Activated T-cell treated with anti-CD3 and anti-CD28 coated beads for 48 hours (primary cell): ENCODE results near the gene PMM2.
"Not testable (repeated sequence)": the region's sequence is repeated elsewhere in the genome, so short reads cannot be mapped to it uniquely, and the experiment has no call there.

Source experiments
- DNase-seq: peaks from one replicate; pipeline ENCODE4 v3.0.0-alpha.2; 2020; ENCODE audit warnings: low read depth

Gene PMM2

DNA sequence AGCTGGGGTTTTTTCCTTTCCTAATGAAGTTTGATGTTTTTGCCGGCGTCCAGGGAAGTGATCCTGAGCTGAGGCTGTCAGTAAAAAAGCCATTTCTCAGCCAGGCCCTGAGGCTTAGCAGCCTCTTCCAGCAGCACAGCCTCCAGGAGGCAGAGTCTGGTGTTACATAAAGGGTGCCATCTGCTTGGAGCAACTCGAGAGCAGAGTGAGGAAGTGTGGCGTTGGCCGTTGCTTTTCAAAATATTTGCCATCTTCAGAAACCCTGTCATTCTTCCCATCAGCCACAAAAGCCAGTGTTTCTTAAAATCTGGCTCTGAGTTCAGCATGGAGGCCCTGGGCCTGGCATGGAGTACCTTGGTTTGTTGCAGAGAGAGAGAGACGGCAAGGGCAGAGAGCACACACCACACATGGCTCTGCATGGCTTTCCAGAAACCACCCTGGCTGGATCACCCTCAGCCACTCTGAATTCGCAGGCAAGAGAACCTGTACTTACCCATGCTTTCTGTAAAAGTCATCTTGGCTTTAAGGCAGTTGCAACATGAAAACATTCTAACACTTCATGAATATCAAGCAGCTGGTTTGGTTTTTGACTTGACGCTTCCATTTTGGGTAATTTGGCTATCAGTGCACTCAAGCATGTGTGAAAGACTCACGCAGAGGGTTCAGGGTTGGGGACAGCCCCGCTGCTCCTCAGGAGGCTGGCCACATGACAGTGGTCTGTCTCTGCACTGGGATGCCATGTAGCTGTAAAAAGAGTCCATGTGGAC, 21.0 kb downstream of the PMM2 start:
- no peak for DNase-seq

DNA sequence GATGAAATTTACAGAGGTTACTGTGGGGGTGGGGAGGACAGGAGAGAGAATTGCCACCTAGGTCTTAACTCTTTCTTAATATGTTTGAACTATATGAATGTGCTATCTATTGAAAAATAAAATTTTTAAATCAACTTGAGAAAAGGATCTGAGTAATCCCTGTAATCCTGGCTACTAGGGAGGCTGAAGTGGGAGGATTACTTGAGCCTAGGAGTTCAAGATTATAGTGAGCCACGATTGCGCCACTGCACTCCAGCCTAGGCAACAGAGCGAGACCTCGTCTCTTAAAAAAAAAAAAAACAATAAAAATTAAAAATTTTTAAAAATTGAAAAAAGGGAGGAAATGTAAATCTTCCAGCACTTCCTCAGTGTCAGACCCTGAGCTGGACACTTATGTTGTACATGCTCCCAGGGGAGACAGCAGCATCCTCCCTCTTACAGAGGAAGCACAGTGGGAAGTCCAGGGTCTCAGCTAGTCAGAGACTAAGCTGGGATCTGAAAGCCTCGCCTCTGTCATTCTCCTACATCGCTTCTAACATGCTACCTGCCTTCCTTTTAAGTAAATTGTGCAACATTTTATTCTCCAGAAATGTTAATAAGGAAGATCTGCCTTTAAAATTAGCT, 21.9 kb downstream of the PMM2 start:
- DNase-seq: no peak

DNA sequence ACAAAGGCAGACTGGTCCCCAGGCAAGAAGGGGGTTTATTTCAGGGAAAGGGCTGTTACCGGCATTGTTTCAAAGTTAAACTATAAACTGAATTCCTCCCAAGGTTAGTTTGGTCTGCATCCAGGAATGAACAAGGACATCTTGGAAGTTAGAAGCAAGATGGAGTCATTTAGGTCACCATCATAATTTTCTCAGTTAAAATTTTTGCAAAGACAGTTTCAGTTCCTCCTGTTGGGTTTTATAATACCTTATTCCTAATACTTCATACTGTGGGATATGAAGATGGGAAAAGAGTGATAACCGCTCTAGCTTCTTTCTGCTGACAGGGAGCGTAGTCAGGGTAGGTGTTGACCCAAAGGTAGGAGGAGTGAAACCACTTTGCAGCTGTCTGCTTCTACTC, 24.8 kb downstream of the PMM2 start:
- DNase-seq: no peak

DNA sequence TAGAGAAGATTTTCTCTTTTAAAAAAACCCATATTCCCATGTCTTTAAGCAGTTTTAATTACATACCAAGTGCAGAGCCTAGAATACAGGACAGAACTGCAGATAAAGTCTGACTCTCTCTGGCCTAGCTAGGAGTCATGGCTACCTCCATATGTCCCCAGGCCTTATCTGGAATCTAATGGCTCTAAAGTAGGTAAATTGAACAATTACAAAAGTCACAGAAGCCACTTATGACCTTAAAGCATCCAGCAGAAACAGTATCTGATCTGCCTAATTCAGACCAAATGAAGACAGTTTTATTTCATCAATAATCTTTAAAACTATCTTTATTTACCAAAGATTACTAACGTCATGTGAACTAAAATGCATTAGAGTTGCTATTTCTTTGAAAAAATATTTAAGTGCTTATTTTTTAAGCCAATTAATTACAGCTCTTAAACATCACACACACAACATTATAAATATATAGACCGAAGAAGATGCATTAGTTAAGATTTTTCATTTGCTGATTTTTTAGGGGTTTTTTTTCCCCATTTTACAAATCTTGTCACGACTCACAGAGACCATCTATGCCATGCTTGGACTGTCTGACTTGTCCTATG, 28.7 kb downstream of the PMM2 start:
- DNase-seq: no peak

DNA sequence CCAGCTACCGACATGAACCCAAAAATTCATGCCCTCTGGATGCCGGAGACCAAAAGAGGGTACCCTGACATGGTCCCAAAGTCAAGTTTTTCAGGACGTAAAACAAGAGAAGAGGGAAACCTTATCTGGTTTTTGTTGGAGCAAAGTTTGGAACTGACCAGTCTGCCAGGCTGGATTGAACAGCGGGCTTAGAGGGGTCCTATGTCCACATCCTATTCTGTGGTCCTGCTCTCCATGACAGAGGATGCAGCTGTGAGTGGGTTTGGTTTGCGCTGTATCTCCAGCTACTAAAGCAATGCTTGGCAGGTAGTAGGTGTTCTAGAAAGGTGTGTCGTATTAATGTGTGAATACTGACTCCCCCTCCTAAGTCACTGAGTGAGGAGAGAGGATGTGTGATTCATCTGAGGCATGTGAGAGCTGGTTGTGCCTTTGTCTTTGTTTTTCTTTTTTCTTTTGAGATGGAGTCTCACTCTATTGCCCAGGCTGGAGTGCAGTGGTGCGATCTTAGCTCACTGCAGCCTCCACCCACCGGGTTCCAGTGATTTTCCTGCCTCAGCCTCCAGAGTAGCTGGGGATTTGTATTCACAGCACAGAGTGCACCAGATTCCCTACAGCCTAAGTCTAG, 31.0 kb downstream of the PMM2 start:
- DNase-seq: no peak

DNA sequence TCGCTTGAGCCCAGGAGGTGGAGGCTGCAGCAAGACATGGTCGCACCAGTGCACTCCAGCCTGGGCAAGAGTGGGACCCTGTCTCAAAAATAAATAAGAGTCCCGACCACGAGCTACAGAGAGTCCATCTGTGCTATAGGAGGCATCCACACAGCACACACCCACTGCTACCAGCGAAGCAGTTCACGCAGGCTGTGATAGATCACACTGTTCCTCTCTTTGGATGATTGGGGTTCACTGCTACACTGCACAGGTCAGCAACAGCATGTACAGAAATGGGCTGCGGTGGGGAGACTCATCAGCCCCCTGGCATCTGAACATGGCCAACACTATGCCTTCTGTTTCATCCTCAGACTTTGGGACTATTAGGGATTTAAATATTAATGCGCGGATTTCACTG, 33.8 kb downstream of the PMM2 start:
- no peak for DNase-seq

DNA sequence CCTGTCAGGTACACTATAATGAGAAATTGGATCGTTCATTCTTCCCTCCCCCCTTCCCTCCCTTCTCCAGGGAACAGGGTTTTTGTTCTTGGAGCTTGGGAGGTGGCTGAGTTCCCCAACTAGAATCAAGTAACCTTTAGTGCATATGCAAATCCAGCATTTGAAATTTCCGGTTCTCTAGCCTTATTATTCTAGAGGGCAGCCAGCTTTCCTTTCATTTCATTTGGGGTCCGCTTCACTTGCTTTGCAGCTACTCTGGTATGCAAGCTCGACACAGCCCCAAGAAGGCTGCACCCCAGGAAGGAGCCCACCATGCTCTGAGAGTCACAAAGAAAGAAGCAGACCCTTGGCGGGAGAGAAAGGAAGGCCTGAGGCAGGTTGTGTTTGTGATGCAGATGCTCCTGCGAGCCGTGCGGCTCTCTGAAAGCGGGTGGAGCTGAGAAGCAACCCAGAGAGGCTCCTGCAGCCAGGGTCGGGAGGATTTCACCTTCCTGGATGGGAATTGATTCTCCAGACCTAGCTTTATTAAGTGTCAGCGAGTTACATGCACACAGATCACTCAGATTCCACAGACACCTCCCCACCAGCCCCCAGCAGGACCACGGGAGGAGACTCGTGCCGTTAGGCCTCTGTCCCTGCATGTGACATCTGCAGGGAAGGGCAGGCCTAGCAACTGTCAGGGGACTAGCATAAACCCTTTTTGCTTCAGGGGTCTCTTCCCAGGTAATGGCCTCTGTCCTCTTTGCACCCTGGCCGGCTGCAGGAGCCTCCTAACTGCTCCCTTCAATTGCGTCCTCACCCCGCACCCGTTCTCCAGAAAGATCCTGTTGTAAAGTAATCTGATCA, 34.5 kb downstream of the PMM2 start:
- no peak for DNase-seq

DNA sequence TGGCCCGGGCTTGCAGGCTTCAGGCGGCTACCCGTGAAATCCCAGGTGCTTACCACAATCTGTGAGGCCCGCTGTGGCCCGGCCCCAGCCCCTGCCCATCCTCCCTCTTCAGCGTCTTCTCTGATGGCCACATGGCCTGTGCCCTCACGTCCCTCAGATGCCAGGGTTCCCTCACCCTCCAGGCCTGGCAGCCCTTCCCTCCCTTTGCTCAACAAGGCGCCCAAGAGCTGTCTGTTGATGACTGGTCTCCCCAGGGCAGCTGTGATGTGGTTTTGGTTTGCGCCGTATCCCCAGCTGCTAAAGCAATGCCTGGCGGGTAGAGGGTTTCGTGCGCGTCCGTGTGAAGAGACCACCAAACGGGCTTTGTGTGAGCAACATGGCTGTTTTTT, 35.1 kb downstream of the PMM2 start:
- DNase-seq: no peak

DNA sequence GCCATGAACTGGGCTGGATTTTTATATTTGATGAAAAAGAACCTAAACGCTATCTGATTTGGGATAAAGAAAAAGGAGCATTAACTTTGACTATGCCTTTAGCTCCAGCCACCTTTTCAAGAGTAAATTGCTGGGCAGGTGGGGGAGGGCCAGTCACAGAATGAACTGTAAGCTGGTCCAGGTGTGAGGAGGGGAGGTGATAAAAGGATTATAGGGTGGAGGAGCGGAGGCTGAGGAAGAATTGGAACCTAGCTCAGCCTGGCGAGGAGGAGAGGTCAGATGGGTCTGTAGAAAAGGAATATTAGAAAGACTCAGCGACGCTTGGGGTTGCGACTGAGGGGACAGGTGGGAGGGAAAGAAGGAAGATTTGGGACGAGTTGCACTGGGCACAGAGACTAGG, 39.2 kb downstream of the PMM2 start:
- not testable (repeated sequence) for DNase-seq

DNA sequence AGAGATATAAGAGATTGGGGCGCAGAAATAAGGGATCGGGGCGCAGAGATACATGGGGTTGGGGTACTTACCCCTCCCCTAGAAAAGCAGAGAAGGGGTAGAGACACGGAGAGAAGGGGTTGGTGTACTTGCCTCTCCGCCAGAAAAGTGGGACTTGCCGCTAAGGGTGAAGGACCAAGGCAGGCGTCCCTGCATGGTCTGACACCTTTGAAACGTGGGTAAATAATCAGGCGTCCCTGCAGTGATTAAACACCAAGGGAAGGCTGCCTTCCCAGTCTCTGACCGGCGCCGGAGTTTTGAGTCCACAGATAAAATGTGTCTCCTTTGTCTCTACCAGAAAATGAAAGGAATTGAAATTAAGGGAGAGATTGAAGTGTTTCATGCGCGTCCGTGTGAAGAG, 40.0 kb downstream of the PMM2 start:
- DNase-seq: not testable (repeated sequence)

DNA sequence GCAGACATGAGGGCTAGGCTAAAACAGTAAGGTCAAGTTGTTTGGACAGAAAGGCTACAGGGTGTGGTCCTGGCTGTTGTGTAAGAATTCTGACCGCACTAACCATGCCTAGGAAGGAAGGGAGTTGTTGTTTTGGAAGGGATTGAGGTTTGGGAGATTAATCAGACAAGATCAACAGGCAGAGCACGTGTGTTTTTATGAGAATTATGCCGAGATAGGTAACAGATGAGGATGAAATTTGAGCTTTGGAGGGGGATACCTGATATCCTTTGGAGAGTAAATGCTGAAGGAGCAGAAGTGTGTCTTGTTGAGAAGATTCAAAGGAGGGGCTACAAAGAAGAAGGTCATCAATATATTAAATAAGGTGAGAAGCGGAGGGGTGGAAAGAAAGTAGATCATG, 44.4 kb downstream of the PMM2 start:
- DNase-seq: not testable (repeated sequence)

DNA sequence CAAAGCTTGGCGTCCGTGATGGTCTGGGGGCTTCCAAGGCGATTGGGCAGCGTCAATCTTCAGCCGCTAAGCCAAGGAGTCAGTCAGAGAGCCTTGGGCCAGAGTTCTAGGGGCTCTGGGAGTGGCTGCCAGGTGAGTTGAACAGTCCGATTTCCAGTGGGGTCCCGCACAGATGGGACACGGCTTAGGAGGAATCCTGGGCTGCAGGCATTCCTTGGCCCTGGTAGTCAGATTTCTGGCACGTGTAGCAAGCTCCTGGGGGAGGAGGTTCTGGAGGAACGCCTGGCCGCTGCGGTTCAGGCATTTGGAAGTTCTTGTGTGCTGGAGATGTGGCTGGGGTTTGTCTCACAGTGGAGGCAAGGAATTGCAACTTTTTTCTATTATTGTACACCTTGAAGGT, 45.7 kb downstream of the PMM2 start:
- DNase-seq: not testable (repeated sequence)

DNA sequence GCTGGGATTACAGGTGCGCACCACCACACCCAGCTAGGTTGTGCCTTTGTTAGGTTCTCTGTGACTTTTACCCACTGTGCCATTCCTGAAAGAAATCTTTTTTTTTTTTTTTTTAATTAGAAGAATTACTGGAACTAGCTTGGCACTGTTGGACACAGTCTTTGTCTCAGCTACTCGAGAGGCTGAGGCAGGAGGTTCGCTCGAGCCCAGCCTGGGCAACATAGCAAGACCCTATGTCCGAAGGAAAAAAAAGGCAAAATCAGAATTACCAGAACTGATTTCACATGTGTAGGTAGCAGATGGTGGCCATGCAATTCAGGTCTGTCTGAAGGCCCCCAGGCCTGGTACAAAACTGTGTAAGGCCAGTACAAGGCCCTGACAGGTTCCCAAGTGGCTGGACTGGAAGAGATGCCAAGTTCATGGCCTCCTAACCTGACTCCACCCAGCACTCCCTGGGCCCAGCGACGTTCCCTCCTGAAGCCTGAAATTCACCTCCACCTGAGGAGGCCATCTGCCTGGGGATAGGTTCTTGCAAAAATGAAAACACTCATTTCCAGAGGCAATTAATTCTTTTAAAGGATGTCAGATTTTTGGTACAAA, 48.2 kb downstream of the PMM2 start:
- no peak for DNase-seq

DNA sequence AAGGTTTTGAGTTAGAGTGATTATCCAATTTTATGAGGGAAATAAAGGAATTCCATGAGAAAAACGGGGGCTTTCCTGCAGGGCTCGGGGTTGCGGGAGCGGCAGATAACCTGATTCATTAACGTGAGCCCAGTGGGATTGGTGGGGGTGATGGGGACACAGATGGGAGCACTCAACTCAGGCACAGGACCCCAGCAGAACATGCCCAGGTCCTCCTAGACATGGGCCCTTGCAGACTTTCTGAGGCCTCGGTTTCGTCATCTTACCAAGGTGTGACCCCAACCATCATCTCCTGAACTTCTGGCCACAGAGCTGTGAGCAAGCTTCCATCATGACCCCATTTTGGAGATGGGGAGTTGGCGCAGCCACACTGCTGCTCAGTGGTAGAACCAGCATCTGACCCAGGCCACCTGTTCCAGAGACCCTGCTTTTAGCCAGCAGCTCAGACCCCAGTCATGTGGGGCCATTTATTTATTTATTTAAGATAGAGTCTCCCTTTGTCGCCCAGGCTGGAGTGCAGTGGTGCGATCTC, 48.8 kb downstream of the PMM2 start:
- no peak for DNase-seq

DNA sequence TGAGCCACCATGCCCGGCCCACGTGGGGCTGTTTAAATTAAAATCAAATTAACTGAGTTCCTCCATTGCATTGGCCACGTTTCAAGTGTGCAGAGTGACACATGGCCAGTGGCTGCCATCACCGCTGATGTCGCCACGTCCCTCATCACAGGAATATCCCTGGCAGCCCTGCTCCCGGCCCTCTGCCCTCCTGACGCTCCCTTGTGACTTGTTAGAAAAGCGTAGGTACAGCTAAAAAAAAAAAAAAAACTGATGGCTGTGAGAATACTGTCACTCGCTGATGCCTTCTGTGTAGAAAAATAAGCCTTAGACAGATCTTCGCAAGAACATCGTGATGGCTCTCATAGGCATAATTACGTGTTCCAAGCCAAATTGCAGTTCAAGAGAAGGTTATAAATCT, 49.5 kb downstream of the PMM2 start:
- DNase-seq: no peak

DNA sequence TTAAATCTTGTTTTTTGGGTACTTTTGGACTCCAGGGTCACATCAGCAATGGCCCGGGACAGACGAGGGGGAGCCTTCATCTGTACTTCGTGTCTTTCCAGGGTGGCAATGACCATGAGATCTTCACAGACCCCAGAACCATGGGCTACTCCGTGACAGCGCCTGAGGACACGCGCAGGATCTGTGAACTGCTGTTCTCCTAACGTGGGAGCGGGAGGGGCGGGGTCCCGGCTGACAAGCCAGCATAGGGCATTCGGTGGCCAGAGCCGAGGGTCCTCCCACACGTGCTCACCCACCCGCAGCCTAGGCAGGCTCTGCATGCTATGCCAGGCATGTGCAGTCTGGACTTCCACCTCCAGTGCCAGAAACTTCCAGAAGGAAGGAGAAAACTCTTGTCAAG, 50.0 kb downstream of the PMM2 start:
- DNase-seq: no peak

DNA sequence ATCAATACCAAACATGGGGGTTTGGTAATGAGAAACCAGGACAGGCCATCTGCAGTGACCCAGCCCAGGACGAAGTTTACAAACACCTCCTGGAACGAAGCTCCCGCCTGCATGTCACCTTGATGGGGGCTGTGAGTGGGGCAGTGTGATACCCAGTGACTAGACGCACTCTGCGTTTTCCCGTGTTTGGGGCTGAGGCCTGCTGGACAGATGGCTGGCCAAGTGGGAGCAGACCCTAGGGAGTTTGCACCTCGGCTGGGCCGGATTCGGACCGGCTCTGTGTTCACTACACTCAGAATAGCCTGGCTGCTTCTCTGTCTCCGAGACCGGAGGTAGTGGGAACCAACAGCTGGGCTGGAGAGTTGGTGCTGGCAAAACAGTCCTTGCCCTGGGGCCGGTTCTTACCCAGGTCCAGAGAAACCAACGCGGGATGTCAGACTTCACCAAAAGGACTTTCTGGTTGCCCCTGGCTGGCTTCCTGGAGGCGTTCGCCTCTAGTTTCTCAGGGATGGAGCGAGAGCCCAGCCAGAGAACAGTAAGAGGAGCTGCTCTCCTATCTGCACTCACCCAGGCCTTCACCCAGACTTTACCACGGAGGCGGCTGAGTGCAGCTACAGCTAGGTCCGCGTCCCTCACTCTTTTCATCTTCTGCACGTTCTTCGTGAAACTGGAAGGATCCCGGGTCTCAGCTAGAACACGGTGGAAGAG, 50.7 kb downstream of the PMM2 start:
- no peak for DNase-seq

DNA sequence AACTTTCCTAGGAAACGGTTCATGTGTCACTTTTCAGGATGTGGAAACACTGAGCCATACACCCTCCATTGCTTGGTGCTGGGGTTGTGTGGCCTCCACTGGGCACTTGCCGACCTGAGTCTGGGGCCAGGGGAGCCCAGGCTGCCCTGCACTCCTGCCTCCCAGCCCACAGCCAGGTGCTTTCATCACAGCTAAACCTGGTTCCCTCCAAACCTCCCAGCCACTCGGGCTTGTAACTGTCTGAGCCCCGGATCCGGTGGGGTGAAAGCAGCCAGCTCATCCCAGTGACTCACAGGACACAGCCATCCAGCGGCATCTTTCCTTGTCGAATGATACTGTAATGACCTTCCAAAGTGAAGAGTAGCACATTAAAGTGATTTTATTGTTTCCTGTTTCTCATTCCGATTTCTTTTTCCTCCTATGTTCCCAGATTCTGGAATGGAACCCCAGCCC, 51.3 kb downstream of the PMM2 start:
- no peak for DNase-seq

DNA sequence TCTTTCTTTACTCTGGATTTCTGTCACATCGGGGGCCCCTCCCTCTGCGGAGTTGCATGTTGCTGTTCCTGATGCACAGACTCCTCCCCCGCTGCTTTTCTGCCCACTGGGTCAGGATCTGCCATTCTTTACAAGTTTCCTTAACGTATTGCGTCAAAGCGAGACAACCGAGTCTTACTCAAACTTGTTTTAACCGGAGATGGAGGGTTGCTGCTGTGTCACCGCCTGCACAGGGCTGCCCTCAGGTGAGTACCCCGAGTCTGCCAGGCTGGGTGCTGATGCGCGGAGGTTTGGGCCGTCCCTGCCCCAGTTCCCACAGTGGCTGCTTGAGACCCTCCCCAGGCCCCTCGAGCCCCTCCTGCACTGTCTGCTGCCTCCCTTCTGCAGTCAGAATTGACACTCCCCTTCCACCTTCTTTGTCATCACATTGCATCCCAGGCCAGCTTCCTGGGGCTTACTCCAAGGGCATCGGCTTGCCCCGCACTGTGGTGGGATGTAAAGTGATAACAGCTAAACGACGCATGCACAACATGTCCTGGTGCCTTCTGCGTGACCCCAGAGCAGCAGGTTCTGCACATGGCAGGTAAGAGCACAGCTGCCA, 51.9 kb downstream of the PMM2 start:
- DNase-seq: no peak

DNA sequence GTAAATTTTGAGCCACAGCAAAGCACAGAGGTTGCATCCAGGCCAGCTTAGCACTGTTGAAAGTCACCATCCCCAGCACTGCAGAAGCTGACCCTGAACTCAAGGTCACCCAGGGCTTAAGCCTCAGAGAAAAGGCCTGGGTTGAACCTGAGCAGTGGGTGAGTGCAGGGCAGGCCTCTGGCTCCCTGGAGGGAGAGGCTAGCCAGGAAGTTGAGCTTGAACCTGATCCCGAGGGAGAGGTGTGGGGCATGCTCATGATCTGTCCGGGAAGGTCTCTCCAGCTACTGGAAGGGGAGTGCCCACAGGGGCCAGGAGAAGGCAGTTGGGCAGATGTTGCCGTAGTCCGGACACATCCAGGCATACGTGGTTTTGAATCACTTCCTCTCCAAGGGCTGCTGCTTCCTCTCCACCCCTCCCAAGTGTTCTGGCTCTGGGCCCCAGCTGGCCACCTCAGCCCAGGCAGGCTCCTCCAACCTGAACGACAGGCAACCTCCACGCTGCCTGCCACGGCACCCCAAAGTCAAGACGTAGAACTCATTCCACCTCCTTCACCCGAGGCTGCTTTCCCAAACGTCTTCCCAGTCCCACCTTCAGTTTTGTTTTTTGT, 52.7 kb downstream of the PMM2 start:
- DNase-seq: no peak
